NCI-H1694 (cell line): Measurements from ENCODE around the gene MAN2A1.

Experiments used
- DNase-seq: peaks from one replicate; lab custom pipeline; 2025; lab: John Stamatoyannopoulos, UW

Gene MAN2A1

DNA sequence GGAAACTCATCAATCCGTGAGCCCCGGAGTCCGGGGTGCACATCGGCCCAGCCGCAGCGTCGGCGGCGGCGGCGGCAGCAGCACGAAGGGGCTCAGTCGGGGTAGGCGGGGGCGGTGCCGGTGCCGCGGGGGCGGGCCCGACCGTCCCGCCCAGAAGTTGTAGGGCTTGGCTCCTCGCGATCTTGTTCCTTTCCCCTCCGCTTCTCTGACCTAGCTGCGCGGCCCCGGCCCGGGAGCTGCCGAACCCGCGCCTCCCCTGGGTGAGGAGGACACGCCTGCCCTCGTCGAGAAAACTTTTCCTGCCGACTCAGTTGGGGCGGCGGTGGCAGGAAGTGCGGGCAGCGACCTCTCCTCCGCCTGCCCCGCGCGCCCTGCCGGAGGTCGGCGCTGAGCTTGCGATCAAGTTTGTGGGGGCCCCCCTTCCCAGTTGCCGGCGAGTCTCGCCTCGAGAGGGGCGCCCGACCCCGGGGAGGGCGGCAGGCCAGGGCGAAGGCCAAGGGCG, at the start of gene MAN2A1:
TSS of gene MAN2A1 (plus strand) at position 188 of the 502 bp plus-strand sequence. CDS start 491 bp downstream, outside the sequence.
- DNase-seq, result no peak

DNA sequence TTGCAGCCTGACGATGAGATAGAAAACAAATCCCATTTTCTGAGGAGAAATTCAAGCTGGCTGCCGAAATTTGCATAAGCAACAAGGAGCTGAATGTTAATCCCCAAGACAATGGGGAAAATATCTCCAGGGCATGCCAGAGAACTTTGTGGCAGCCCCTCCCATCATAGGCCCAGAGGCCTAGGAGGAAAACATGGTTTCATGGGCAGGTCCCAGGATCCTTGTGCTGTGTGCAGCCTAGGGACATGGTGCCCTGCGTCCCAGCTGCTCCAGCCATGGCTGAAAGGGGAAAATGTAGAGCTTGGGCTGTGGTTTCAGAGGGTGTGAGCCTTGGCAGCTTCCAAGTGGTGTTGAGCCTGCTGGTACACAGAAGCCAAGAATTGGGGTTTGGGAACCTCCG, 48.8 kb upstream of the MAN2A1 start:
- no peak for DNase-seq

DNA sequence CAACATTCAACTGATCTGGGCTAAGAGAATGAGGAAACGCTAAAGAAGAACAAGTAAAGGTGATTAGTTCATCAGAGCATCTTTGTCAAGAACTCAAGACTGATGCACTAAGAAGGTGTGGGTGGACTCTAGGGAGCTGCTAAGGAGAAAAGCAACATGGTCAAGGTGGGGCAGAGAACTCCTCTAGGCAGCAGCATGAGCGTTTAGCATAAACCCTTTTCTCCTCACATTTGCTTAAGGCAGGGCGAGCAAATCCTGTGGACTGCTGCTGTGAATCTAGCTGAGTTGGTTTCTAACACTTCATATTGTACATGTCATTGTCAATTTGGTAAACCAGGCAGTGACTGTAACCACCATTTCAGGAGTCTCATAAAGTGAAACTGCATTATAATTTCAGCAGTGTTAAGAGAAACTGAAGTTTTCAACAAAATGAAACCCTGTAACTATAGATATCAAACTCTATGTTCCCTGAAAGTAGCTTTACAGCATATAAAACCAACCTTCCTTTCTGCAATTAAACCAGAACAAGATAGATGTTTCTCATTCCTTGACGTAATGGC, 45.9 kb upstream of the MAN2A1 start:
- no peak for DNase-seq

GRCh38 chr5:109644829-109645228, 44.9 kb upstream of the MAN2A1 start:
- no peak for DNase-seq

DNA sequence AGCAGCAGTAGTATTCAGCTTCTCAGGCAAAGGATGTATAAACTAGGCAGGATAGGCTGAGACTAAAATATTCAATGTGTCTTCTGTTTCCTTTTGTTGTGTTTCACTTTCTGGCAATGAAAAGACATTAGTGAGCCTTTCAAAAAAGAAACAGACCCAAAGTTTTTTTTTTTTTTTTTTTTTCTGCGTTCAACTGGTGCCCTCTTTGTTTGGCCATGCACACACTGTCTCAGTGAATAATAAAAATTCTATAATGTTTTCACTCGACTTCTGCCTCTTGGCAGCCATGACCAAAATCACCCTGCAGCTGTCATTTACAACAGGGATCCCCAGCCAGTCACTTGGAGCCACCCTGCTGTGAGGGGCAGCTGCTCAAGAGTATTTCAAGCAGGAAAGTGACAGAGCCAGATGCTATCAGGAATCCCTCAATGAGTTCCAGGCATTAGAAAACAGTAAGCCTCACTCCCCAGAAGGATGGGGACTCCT, 44.0 kb upstream of the MAN2A1 start:
- peak; percentile 80 for DNase-seq

- no peak for DNase-seq
These were observed 40.4 kb upstream of the MAN2A1 start for GRCh38 chr5:109649318-109649717.

GRCh38 chr5:109650493-109650892, 39.2 kb upstream of the MAN2A1 start:
- no peak for DNase-seq

GRCh38 chr5:109652096-109652495, 37.6 kb upstream of the MAN2A1 start:
- no peak for DNase-seq

- DNase-seq, result no peak
These were observed 36.7 kb upstream of the MAN2A1 start for GRCh38 chr5:109653042-109653441.

DNA sequence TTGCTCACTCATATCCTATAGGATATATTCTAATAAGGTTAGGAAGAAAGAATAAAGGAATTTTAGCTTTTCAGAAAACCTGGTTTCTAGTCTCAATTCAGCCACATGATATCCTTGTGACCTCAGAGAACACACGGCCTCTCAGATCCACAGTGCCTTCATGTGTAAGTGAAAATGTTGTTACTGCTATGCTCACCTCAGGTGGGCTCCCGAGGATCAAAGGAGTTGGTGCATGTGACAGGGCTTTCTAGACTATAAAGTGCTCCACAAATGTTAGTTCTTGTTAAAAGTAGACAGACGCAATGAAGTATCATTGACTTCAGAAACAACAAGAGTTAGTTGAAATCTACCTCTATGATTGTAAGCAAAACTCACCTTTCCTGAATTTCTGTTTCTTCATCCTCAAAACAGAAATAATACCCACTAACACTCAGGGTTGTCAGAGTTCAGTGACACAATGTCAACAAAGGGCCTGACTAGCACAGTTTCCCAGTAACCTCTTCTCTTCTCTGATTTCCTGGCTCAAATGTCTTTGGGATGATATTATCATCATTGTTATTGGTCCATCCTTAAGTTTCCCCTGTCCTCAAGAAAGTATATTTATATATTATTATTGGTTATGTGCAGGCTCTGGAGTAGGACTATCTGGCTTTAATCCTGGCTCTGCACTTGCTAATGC, 36.0 kb upstream of the MAN2A1 start:
- no peak for DNase-seq

DNA sequence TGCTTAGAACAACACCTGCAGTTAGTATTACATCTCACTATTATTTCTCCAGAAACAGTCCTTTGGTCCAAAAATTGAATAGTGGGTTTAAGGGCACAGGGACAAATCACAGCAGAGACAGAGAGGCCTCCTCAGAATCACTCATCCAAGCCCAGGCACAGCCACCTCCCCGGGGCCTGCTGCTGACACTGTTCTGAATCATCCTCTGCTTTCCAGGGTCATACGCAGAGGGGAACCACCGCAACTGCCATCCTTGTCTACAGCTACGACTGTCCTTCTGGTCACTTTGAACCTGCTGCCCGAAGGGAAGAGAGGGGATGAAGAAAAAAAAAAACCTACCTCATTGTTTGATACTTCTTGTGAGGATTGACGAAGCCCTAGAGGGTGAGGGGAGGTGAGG, 35.3 kb upstream of the MAN2A1 start:
- DNase-seq, result no peak

DNA sequence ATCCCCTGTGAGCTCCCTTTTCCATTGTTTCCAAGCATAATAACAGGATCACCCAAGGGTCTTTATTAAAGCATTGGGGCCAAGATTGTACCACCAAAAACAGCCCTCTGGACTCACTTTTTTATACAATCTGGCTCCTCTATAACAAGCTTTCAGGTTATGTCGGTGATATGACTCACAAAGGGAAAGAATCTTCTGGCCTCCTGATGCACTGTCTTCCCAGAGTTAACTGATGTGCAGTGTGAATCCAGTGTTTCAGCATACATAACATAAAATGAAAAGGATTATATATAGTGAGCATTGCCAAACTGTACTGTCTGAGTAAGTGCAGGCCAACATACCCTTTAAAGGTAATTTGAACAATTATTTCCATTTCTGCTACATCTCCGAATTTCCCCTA, 33.9 kb upstream of the MAN2A1 start:
- no peak for DNase-seq

DNA sequence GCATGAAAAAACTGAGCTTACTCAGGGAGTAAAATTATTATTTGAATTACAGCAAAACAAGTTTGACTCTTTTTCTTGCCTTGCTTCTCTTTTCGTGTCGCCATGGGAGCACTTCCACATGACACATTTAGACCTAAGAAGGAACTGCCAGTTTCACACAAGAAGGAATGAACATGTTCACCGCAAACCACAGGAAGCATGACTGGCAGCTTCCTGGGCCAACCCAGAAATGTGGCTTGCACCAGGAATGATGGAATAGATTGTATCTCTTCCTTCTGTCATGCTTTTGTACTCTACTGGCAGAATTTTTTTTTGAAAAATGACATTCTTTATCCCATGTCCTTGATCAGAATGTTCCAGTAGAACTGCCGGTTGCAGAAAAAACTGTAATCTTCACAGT, 32.9 kb upstream of the MAN2A1 start:
- no peak for DNase-seq

DNA sequence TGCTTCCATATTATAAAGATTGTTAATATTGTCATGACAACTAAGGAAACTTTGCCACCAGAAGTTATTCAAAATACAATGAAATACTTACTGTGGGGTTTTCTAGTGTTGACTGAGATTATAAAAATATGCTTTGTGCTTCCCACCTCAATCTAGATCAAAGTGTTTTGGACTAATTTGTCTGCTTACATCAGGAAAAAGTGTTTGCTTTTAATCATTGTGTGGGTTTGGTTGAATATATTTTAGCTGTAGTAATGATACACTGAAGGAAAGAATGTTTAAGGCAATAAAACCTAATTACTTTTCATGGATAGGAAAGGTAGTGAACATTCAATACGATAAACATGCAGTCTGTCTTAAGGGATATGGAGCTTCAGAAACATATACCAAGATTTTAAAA, 29.8 kb upstream of the MAN2A1 start:
- no peak for DNase-seq

- DNase-seq, result no peak
These were observed 29.4 kb upstream of the MAN2A1 start for GRCh38 chr5:109660301-109660700.

- DNase-seq, result no peak
These were observed 21.5 kb upstream of the MAN2A1 start for GRCh38 chr5:109668237-109668636.

GRCh38 chr5:109668668-109669422, 20.9 kb upstream of the MAN2A1 start:
- no peak for DNase-seq

DNA sequence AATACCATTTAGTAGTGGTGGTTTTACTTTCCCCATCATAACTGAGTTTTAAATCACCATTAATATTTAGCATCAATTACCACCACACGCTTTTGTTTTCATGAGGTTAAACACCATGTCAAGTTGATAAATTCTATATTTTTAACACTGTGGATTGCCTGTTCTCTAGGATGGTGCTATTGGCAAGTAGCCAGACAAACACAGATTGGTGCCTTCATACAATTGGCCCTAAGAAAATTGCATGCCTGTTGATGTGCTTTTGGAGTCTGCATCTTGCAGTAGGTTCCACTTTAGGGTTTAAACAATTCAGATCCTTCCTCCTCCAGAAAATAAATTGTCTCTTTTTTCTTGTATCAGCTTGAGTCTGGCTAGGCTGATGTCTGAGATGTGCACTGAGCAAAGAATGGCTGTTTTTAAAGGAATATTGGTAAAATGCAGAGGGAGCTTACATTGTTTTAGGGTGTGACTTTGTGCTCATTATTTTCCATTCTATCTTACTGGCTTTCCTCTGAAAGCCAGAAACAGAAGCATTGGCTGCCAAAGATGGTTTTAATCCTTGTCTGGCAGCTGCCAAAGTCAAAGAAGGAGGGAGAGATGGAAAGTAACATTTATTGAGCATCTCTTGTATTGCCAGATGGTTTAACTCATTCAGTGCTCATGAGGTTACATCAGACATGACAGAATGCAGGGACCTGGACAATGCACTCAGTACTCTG, 19.6 kb upstream of the MAN2A1 start:
- DNase-seq, result peak; percentile 38

GRCh38 chr5:109671136-109671535, 18.6 kb upstream of the MAN2A1 start:
- DNase-seq, result no peak

- no peak for DNase-seq
These were observed 15.1 kb upstream of the MAN2A1 start for GRCh38 chr5:109674596-109674995.

DNA sequence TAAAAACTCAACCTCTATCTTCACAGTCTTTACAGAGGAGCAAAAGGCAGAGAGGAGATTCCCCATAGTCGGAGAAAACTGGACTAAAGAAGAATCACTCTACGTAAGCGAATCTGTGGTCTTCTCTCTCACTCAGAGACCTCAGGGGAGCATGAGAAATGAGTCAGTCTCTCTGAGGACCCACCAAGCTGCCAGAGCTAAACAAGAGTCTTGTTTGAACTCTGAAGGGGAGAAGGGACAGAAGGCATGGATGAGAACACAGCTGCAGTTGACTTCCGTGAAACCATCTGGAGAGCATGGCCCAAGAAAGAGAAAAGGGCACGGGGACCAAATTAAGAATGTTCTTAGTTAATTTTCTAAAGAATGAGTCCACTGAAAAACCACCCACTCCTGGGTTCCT, 12.8 kb upstream of the MAN2A1 start:
- DNase-seq, result no peak

- no peak for DNase-seq
These were observed 11.3 kb upstream of the MAN2A1 start for GRCh38 chr5:109678447-109678846.
